Activated naive CD4-positive, alpha-beta T cell treated with anti-CD3 and anti-CD28 coated beads for 36 hours (primary cell): ENCODE results near the gene PSMB8. TPM values are rescaled to one million over a fixed set of nuclear protein-coding genes. Genes with fewer than 3 reads are reported as not detected.
A peak's percentile ranks its signal among the peaks of the same experiment; 100 is the strongest.

ENCODE experiments used
- CTCF ChIA-PET: fragments of 350-600 bp; sonication (Branson Sonifier 250); formaldehyde crosslinking; loops from one replicate; lab custom pipeline; 2021; ENCODE audit warnings: antibody characterized with exemption; lab: Charles Lee
- DNase-seq: peaks from one replicate; pipeline ENCODE4 v3.0.0-alpha.2; 2020
- H3K27ac Mint-ChIP-seq: one replicate; pipeline ENCODE4 v1.8.0; 2021; ENCODE audit warnings: mild to moderate bottlenecking, mixed read lengths
- H3K27me3 Mint-ChIP-seq: one replicate; pipeline ENCODE4 v1.8.0; 2021; ENCODE audit warnings: low read depth, mixed read lengths
- H3K36me3 Mint-ChIP-seq: one replicate; pipeline ENCODE4 v1.8.0; 2021; ENCODE audit warnings: low read depth, mixed read lengths
- H3K4me1 Mint-ChIP-seq: one replicate; pipeline ENCODE4 v1.8.0; 2021; ENCODE audit warnings: low read depth, mixed read lengths
- H3K4me3 Mint-ChIP-seq: one replicate; pipeline ENCODE4 v1.8.0; 2021; ENCODE audit warnings: mild to moderate bottlenecking, moderate library complexity, mixed read lengths
- H3K9me3 Mint-ChIP-seq: one replicate; pipeline ENCODE4 v1.8.0; 2021; ENCODE audit warnings: mixed read lengths
- intact Hi-C: fragments of 100-400 bp; cut with micrococcal nuclease; formaldehyde crosslinking; loops from one replicate; pipeline ENCODE4 v1.15.1; 2023
- total RNA-seq, 2 experiments: library from RNA; stranded (reverse); gene quantifications; one replicate each; pipeline ENCODE4 v1.2.3, GENCODE V29; 2021

Gene PSMB8
- total RNA-seq, 2 experiments from 2014 or later: 286 to 308 TPM

- Mint-ChIP-seq H3K4me3 (peak overlapping the region; percentile 50), H3K9me3 (no peaks in the 10 kb centered on the region), H3K27me3 (no peaks in the 10 kb centered on the region), H3K36me3 (peaks cover 67% of the 10 kb centered on the region), H3K4me1 (peaks cover 78% of the 10 kb centered on the region), H3K27ac (peak overlapping the region; percentile 99)
- intact Hi-C loops: no loop called here
- DNase-seq: no peak
- CTCF ChIA-PET: interaction anchor here (1.0 to 2.2 kb wide), 2 partner anchors 10 to 33 kb away, joined by 5 to 13 read pairs; no protein-coding TSS in a partner anchor
Measured at GRCh38 chr6:32835167-32835893, 8.5 kb downstream of the PSMB8 start.

GRCh38 chr6:32833664-32834063, 10.2 kb downstream of the PSMB8 start:
- Mint-ChIP-seq H3K9me3 (no peaks in the 10 kb centered on the region), H3K27ac (peak overlapping the region; percentile 69), H3K27me3 (no peaks in the 10 kb centered on the region), H3K4me3 (no peak overlapping the region), H3K4me1 (peaks cover 74% of the 10 kb centered on the region), H3K36me3 (peaks cover 75% of the 10 kb centered on the region)
- CTCF ChIA-PET: interaction anchor here (2.9 kb wide), 1 partner anchor 34 kb away, joined by 15 read pairs; no protein-coding TSS in a partner anchor
- intact Hi-C loops: no loop called here
- no peak for DNase-seq

- Mint-ChIP-seq H3K27me3 (no peaks in the 10 kb centered on the region), H3K27ac (peak overlapping the region; percentile 17), H3K9me3 (no peaks in the 10 kb centered on the region), H3K36me3 (peaks cover 82% of the 10 kb centered on the region), H3K4me3 (no peak overlapping the region), H3K4me1 (peaks cover 82% of the 10 kb centered on the region)
- no peak for DNase-seq
- intact Hi-C loops: no loop called here
- CTCF ChIA-PET: interaction anchor here (2.9 kb wide), 1 partner anchor 35 kb away, joined by 15 read pairs; no protein-coding TSS in a partner anchor
Measured at GRCh38 chr6:32832535-32832934, 11.3 kb downstream of the PSMB8 start.

GRCh38 chr6:32830936-32831335, 12.9 kb downstream of the PSMB8 start:
- H3K36me3 Mint-ChIP-seq: peaks cover 71% of the 10 kb centered on the region
- no peaks in the 10 kb centered on the region for H3K27me3 Mint-ChIP-seq
- no peaks in the 10 kb centered on the region for H3K9me3 Mint-ChIP-seq
- intact Hi-C loops: no loop called here
- no peak for DNase-seq
- CTCF ChIA-PET: interaction anchor here (2.9 kb wide), 1 partner anchor 37 kb away, joined by 15 read pairs; no protein-coding TSS in a partner anchor
- H3K4me1 Mint-ChIP-seq: peaks cover 80% of the 10 kb centered on the region
- no peak overlapping the region for H3K4me3 Mint-ChIP-seq
- no peak overlapping the region for H3K27ac Mint-ChIP-seq

GRCh38 chr6:32830017-32830416, 13.8 kb downstream of the PSMB8 start:
- peaks cover 62% of the 10 kb centered on the region for H3K36me3 Mint-ChIP-seq

GRCh38 chr6:32829495-32829894, 14.4 kb downstream of the PSMB8 start:
- Mint-ChIP-seq H3K4me1 (peaks cover 66% of the 10 kb centered on the region), H3K27me3 (no peaks in the 10 kb centered on the region), H3K27ac (no peak overlapping the region), H3K9me3 (no peaks in the 10 kb centered on the region), H3K36me3 (peaks cover 57% of the 10 kb centered on the region), H3K4me3 (no peak overlapping the region)
- intact Hi-C loops: no loop called here
- no peak for DNase-seq
- CTCF ChIA-PET: interaction anchor here (5.2 kb wide), 1 partner anchor 9 kb away, joined by 23 read pairs; the partner anchor contains the start of gene TAP2

More at GRCh38 chr6:32830017-32830416, 13.8 kb downstream of the PSMB8 start:
- intact Hi-C loops: no loop called here
- CTCF ChIA-PET: interaction anchor here (5.2 kb wide), 1 partner anchor 9 kb away, joined by 23 read pairs; the partner anchor contains the start of gene TAP2
- no peaks in the 10 kb centered on the region for H3K27me3 Mint-ChIP-seq
- no peak overlapping the region for H3K4me3 Mint-ChIP-seq
- H3K27ac Mint-ChIP-seq: no peak overlapping the region
- peaks cover 71% of the 10 kb centered on the region for H3K4me1 Mint-ChIP-seq
- no peaks in the 10 kb centered on the region for H3K9me3 Mint-ChIP-seq
- DNase-seq: no peak

- CTCF ChIA-PET: interaction anchor here (0.5 to 5.2 kb wide), 4 partner anchors 12 to 130 kb away, joined by 4 to 23 read pairs (median 12); partner anchors contain the start of gene TAP2
- Mint-ChIP-seq H3K4me1 (peaks cover 43% of the 10 kb centered on the region), H3K27ac (no peak overlapping the region), H3K27me3 (no peaks in the 10 kb centered on the region), H3K36me3 (peaks cover 36% of the 10 kb centered on the region), H3K4me3 (no peak overlapping the region), H3K9me3 (no peaks in the 10 kb centered on the region)
- intact Hi-C loops: no loop called here
- no peak for DNase-seq
Measured at GRCh38 chr6:32827025-32827424, 16.8 kb downstream of the PSMB8 start.

- Mint-ChIP-seq H3K4me3 (no peak overlapping the region), H3K27me3 (no peaks in the 10 kb centered on the region), H3K4me1 (peaks cover 36% of the 10 kb centered on the region), H3K9me3 (no peaks in the 10 kb centered on the region), H3K27ac (no peak overlapping the region), H3K36me3 (peaks cover 29% of the 10 kb centered on the region)
- intact Hi-C loops: loop anchor here (1.0 kb wide), 1 partner anchor 12 kb away; the partner anchor contains the start of gene TAP2
- no peak for DNase-seq
- CTCF ChIA-PET: interaction anchor here (0.5 to 5.2 kb wide), 4 partner anchors 13 to 75 kb away, joined by 3 to 23 read pairs (median 12); partner anchors contain the start of gene TAP2
Measured at GRCh38 chr6:32825966-32826365, 17.9 kb downstream of the PSMB8 start.

- DNase-seq: no peak
- CTCF ChIA-PET: interaction anchor here (0.7 to 3.6 kb wide), 3 partner anchors 9 to 57 kb away, joined by 3 to 17 read pairs (median 3); no protein-coding TSS in a partner anchor
- H3K4me3 Mint-ChIP-seq: no peak overlapping the region
- no peaks in the 10 kb centered on the region for H3K9me3 Mint-ChIP-seq
- H3K27me3 Mint-ChIP-seq: no peaks in the 10 kb centered on the region
- no peaks in the 10 kb centered on the region for H3K36me3 Mint-ChIP-seq
- no peak overlapping the region for H3K27ac Mint-ChIP-seq
- peaks cover 2% of the 10 kb centered on the region for H3K4me1 Mint-ChIP-seq
- intact Hi-C loops: no loop called here
Measured at GRCh38 chr6:32819729-32820128, 24.1 kb downstream of the PSMB8 start.

GRCh38 chr6:32818867-32819266, 25.0 kb downstream of the PSMB8 start:
- intact Hi-C loops: no loop called here
- no peak for DNase-seq
- Mint-ChIP-seq H3K4me1 (peaks cover 2% of the 10 kb centered on the region), H3K4me3 (no peak overlapping the region), H3K36me3 (no peaks in the 10 kb centered on the region), H3K27ac (no peak overlapping the region), H3K27me3 (no peaks in the 10 kb centered on the region), H3K9me3 (no peaks in the 10 kb centered on the region)
- CTCF ChIA-PET: interaction anchor here (1.3 to 3.6 kb wide), 2 partner anchors 9 to 50 kb away, joined by 3 to 17 read pairs; no protein-coding TSS in a partner anchor

- H3K4me1 Mint-ChIP-seq: peaks cover 2% of the 10 kb centered on the region
- intact Hi-C loops: no loop called here
- DNase-seq: no peak
- no peaks in the 10 kb centered on the region for H3K27me3 Mint-ChIP-seq
- no peaks in the 10 kb centered on the region for H3K9me3 Mint-ChIP-seq
- H3K4me3 Mint-ChIP-seq: no peak within 1 kb of the TSS
- CTCF ChIA-PET: no interaction called here
- peaks cover 1% of the 10 kb centered on the region for H3K36me3 Mint-ChIP-seq
- H3K27ac Mint-ChIP-seq: no peak within 1 kb of the TSS
Measured at GRCh38 chr6:32816746-32817204, 27.1 kb downstream of the PSMB8 start, which contains the start of gene HLA-DOB. Gene HLA-DOB, minus strand, starts transcription at chr6:32817002. Its CDS starts 51 bp downstream, at chr6:32816951.

GRCh38 chr6:32815996-32816395, 27.9 kb downstream of the PSMB8 start:
- CTCF ChIA-PET: no interaction called here
- Mint-ChIP-seq H3K27me3 (no peaks in the 10 kb centered on the region), H3K4me3 (no peak overlapping the region), H3K36me3 (peaks cover 1% of the 10 kb centered on the region), H3K4me1 (peaks cover 2% of the 10 kb centered on the region), H3K27ac (no peak overlapping the region), H3K9me3 (no peaks in the 10 kb centered on the region)
- DNase-seq: no peak
- intact Hi-C loops: no loop called here
